ENCODE results near the gene ANP32A.

The ANP32A gene

GRCh38 chr15:68788264-68788624 lies 32.5 kb downstream of the ANP32A start:
- DNase-seq (ENCODE audit: low read depth), result no peak

GRCh38 chr15:68787609-68788263 lies 33.0 kb downstream of the ANP32A start:
- no peak overlapping the region for H3K4me3 ChIP-seq (ENCODE audit: low read length)
- DNase-seq (ENCODE audit: low read depth), result no peak
- no peak for TF ChIP-seq CTCF (conservative IDR thresholded peaks at IDR 0.05; ENCODE audit: low read depth, low read length)

More at GRCh38 chr15:68788264-68788624, 32.5 kb downstream of the ANP32A start:
- H3K4me3 ChIP-seq (ENCODE audit: low read length), result no peak overlapping the region
- no peak for TF ChIP-seq CTCF (conservative IDR thresholded peaks at IDR 0.05; ENCODE audit: low read depth, low read length)

GRCh38 chr15:68786753-68787152 lies 33.9 kb downstream of the ANP32A start:
- no peak overlapping the region for H3K4me3 ChIP-seq (ENCODE audit: low read length)
- no peak for TF ChIP-seq CTCF (conservative IDR thresholded peaks at IDR 0.05; ENCODE audit: low read depth, low read length)
- no peak for DNase-seq (ENCODE audit: low read depth)

GRCh38 chr15:68785541-68785940 lies 35.2 kb downstream of the ANP32A start:
- H3K4me3 ChIP-seq (ENCODE audit: low read length), result no peak overlapping the region
- no peak for TF ChIP-seq CTCF (conservative IDR thresholded peaks at IDR 0.05; ENCODE audit: low read depth, low read length)
- DNase-seq (ENCODE audit: low read depth), result no peak

GRCh38 chr15:68784206-68784605 lies 36.5 kb downstream of the ANP32A start:
- no peak for DNase-seq (ENCODE audit: low read depth)
- no peak for TF ChIP-seq CTCF (conservative IDR thresholded peaks at IDR 0.05; ENCODE audit: low read depth, low read length)
- no peak overlapping the region for H3K4me3 ChIP-seq (ENCODE audit: low read length)

- no peak overlapping the region for H3K4me3 ChIP-seq (ENCODE audit: low read length)
- no peak for DNase-seq (ENCODE audit: low read depth)
- peak; percentile 76 for TF ChIP-seq CTCF (conservative IDR thresholded peaks at IDR 0.05; ENCODE audit: low read depth, low read length)
Observed at GRCh38 chr15:68783226-68784058, 37.3 kb downstream of the ANP32A start.

Data from retinal pigment epithelial cell (primary cell).